Activated naive CD8-positive, alpha-beta T cell (primary cell): ENCODE data around the gene DCANP1.
A peak's percentile ranks its signal among the peaks of the same experiment; 100 is the strongest.

ENCODE experiments used
- H3K27ac Mint-ChIP-seq: one replicate; pipeline ENCODE4 v1.8.0; 2021; ENCODE audit warnings: mixed read lengths
- H3K27me3 Mint-ChIP-seq: one replicate; pipeline ENCODE4 v1.8.0; 2021; ENCODE audit warnings: mixed read lengths
- H3K36me3 Mint-ChIP-seq: one replicate; pipeline ENCODE4 v1.8.0; 2021; ENCODE audit warnings: mixed read lengths
- H3K4me1 Mint-ChIP-seq: one replicate; pipeline ENCODE4 v1.8.0; 2021; ENCODE audit warnings: low read depth, mixed read lengths
- H3K4me3 Mint-ChIP-seq: one replicate; pipeline ENCODE4 v1.8.0; 2021; ENCODE audit warnings: mild to moderate bottlenecking, mixed read lengths
- H3K9me3 Mint-ChIP-seq: one replicate; pipeline ENCODE4 v1.8.0; 2021; ENCODE audit warnings: low read depth, mixed read lengths

The DCANP1 gene

DNA sequence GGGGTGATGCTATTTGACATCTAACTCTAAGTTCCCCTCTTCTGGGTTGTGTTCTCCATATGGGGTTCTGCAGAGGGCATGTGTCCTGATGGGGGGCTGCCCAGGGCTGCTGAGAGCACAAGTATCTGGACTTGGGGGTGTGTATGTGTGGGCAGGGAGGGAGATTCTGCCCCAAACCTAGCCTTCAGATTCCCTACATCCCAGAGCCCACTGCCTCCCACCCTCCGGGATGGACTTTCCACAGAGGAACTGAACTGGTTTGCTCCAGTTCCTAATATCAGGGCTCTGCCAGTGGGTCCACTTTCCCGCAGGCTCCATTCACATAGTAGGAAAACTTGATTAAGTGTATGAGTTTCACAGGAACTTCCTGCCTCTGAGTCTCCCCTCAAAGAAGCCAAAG, 21.4 kb upstream of the DCANP1 start:
- H3K36me3 Mint-ChIP-seq = no peaks in the 10 kb centered on the region
- no peak overlapping the region for H3K27ac Mint-ChIP-seq
- H3K4me1 Mint-ChIP-seq = peaks cover 8% of the 10 kb centered on the region
- H3K4me3 Mint-ChIP-seq = no peak overlapping the region
- H3K9me3 Mint-ChIP-seq = no peaks in the 10 kb centered on the region
- peaks cover 16% of the 10 kb centered on the region for H3K27me3 Mint-ChIP-seq

- Mint-ChIP-seq H3K27me3 (peaks cover 16% of the 10 kb centered on the region), H3K4me1 (peaks cover 8% of the 10 kb centered on the region), H3K4me3 (no peak overlapping the region), H3K27ac (no peak overlapping the region), H3K9me3 (no peaks in the 10 kb centered on the region), H3K36me3 (no peaks in the 10 kb centered on the region)
These were observed 20.8 kb upstream of the DCANP1 start for GRCh38 chr5:135467871-135468485.

DNA sequence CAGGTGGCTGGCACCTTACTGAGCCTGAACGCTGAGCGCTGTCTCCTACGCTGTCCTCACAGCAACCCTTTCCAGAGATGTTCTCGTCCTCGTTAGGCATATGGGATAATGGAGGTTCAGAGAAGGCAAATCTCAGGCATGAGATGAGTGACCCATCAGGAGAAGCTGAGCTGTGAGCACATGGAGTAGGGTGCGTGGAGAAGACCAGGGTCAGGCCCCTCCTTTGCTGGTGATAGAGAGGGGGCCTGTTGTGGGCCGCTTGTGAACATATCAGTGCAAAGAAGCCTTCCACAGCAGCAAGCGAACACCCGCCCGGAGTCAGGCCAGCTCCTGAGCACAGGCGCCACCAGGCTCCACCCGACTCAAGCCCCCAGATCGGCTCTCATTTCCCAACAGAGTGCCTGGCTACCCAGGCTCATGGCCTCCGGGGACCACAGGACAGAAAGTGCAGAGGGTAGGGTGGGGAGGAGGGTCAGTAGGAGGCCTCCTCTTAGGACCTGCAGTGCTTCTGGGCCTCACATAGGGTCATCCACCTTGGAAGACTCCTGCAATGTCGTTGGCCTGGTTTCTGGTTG, 20.0 kb upstream of the DCANP1 start:
- peaks cover 12% of the 10 kb centered on the region for H3K4me1 Mint-ChIP-seq
- no peaks in the 10 kb centered on the region for H3K9me3 Mint-ChIP-seq
- H3K27me3 Mint-ChIP-seq = peaks cover 16% of the 10 kb centered on the region
- no peak overlapping the region for H3K27ac Mint-ChIP-seq
- H3K4me3 Mint-ChIP-seq = no peak overlapping the region
- H3K36me3 Mint-ChIP-seq = no peaks in the 10 kb centered on the region

DNA sequence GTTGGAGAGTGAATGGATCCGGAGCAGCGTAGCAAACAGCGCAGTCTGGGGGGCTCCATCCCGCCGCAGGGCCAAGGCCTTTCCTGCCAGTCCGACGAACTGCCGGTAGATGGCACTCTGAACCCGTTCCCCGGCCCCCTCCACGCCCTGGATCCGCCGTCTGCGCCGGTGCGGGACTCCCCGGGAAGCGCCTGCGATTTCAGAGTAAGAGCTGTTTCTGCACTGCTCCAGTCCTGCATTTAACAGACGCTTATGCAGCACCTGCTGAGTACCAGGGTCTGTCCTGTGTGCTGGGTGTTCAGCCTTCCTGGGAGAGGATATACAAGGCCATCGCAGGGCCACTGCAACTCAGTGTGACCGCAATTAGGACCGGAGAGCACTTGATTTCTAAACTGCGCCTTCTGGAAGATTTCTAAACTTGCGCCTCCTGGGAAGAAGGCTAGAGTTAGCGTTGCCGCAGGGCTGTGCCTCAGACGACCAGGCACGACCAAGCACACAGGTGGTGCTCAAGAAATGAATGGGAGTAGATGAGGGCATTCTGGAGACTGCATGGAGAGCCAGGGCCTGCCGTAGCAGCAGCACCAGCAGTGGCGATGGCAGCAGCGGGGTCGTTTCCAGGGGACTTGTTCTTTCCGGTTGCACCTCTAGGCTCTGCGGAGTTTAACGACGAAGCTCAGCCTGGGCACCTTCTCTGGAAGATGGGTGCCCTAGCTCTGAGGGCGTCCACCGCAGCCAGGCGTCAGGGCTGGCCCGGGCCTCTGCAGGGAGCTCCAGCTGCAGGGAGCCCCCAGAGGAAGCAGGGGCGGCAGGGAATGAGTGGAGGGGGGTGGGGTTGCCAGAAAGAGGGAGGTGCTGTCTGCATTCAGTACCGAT, 19.3 kb upstream of the DCANP1 start:
- Mint-ChIP-seq H3K4me1 (peaks cover 12% of the 10 kb centered on the region), H3K36me3 (no peaks in the 10 kb centered on the region), H3K27ac (no peak overlapping the region), H3K27me3 (peaks cover 16% of the 10 kb centered on the region), H3K4me3 (peak overlapping the region; percentile 84), H3K9me3 (no peaks in the 10 kb centered on the region)

GRCh38 chr5:135465391-135466122, 18.4 kb upstream of the DCANP1 start:
- Mint-ChIP-seq H3K27ac (no peak overlapping the region), H3K9me3 (no peaks in the 10 kb centered on the region), H3K4me1 (peaks cover 12% of the 10 kb centered on the region), H3K36me3 (no peaks in the 10 kb centered on the region), H3K27me3 (peaks cover 13% of the 10 kb centered on the region), H3K4me3 (no peak overlapping the region)

GRCh38 chr5:135462304-135462703, 15.2 kb upstream of the DCANP1 start:
- no peaks in the 10 kb centered on the region for H3K9me3 Mint-ChIP-seq
- H3K4me1 Mint-ChIP-seq = peaks cover 12% of the 10 kb centered on the region
- H3K27ac Mint-ChIP-seq = no peak overlapping the region
- no peaks in the 10 kb centered on the region for H3K36me3 Mint-ChIP-seq
- no peak overlapping the region for H3K4me3 Mint-ChIP-seq
- peaks cover 3% of the 10 kb centered on the region for H3K27me3 Mint-ChIP-seq

- H3K27ac Mint-ChIP-seq = no peak overlapping the region
- H3K4me3 Mint-ChIP-seq = no peak overlapping the region
- H3K36me3 Mint-ChIP-seq = no peaks in the 10 kb centered on the region
- H3K27me3 Mint-ChIP-seq = peaks cover 3% of the 10 kb centered on the region
- no peaks in the 10 kb centered on the region for H3K9me3 Mint-ChIP-seq
- H3K4me1 Mint-ChIP-seq = peaks cover 12% of the 10 kb centered on the region
These were observed 14.5 kb upstream of the DCANP1 start for GRCh38 chr5:135461481-135462151.

- Mint-ChIP-seq H3K27ac (no peak overlapping the region), H3K4me3 (no peak overlapping the region), H3K4me1 (peaks cover 6% of the 10 kb centered on the region), H3K36me3 (no peaks in the 10 kb centered on the region), H3K9me3 (no peaks in the 10 kb centered on the region), H3K27me3 (peaks cover 3% of the 10 kb centered on the region)
These were observed 13.3 kb upstream of the DCANP1 start for GRCh38 chr5:135460246-135461033.

DNA sequence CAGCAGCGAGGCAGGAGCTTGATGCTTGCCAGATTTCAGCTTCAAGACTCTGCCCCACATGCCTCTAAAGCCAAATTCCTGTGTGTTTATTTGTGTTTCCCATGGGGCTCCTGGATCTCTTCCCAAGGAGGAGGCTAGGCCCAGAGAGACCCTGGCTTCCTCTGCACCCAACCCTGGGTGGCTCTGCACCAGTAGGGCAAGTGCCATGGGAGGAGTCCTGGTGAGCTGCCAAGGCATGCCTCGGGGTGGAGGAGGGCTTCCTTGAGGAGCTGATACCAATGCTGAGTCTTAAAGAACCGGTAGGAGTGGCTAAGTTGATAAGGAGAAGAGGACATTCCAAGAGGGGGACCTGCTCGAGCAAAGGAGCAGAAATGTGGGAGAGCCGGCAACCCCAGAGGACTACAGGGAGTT, 11.8 kb upstream of the DCANP1 start:
- Mint-ChIP-seq H3K9me3 (no peaks in the 10 kb centered on the region), H3K4me1 (peaks cover 5% of the 10 kb centered on the region), H3K36me3 (no peaks in the 10 kb centered on the region), H3K27ac (no peak overlapping the region), H3K4me3 (no peak overlapping the region), H3K27me3 (peaks cover 1% of the 10 kb centered on the region)

GRCh38 chr5:135458356-135458755, 11.2 kb upstream of the DCANP1 start:
- no peaks in the 10 kb centered on the region for H3K9me3 Mint-ChIP-seq
- H3K4me3 Mint-ChIP-seq = no peak overlapping the region
- no peak overlapping the region for H3K27ac Mint-ChIP-seq
- peaks cover 5% of the 10 kb centered on the region for H3K4me1 Mint-ChIP-seq
- H3K27me3 Mint-ChIP-seq = peaks cover 1% of the 10 kb centered on the region
- no peaks in the 10 kb centered on the region for H3K36me3 Mint-ChIP-seq

DNA sequence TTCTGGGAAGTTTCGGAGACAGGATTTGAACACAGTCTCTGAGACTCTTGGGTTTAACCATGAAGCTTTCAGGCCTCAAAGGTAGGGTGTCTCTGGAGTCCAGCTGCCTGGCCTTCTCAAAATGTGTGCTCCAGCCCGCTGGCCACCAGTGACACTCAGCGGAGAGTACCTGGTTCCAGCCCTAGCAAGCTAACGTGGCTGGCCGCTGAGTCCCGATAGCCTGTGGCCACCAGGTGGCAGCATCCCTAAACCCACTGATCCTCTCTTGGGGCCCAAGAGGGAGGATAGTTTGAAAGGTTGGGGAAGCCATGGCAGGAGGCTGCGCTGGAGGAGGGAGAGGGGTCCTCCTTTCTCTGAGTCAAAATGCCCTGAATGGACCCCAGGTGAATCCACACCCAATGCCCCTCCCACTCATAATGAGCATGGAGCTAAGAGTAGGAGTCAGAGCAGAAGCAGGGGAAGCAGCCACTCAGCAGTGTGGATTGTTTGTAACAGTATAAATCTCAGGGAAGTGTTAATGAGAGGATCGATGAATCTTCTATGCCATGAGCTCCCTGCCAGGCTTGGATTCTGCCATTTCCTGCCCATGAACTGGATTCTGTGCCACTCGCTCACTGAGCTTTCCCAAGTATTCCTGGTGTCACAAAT, 10.4 kb upstream of the DCANP1 start:
- no peaks in the 10 kb centered on the region for H3K36me3 Mint-ChIP-seq
- H3K9me3 Mint-ChIP-seq = no peaks in the 10 kb centered on the region
- H3K4me3 Mint-ChIP-seq = no peak overlapping the region
- no peak overlapping the region for H3K27ac Mint-ChIP-seq
- H3K4me1 Mint-ChIP-seq = peaks cover 4% of the 10 kb centered on the region
- peaks cover 1% of the 10 kb centered on the region for H3K27me3 Mint-ChIP-seq

DNA sequence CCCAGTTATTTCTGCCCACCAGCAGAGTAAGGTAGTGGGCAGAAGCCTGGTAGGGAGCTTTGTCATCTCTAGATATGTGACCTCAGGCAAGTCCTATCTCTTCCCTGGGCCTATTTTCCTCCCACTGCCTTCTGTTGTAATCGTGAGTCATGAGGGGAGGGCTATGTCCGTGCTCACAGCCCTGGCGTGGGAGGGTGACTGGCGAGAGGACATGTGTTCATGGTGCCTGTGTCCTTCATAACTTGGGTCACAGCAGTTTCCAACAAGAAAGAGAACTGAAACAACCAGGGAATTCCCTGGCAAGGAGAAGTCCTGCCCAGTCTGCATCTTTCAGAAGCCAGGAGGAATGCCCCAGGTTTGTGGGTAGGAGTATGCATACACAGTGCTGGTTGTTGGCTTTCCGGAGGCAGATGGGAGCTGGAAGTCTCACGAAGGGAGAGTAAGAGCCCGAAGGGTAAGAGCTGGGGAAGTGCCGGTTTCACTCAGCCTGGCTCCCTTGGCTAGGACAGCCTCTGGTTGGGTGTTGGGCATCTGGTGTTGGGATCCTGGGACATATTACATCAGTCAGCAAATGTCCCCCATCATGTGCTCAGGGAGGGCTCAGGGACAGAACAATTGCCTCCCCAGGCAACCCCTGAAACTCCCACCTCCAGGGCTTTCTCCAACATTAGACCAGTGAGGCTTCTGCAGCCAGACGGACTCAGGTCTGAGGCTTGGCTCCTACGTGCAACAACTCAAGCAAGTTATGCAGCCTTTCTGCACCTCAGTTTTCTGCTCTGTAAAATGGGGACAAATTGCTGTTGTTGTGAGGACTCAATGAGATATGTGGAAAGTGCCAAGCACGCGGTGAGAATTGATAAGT, 9.3 kb upstream of the DCANP1 start:
- H3K36me3 Mint-ChIP-seq = no peaks in the 10 kb centered on the region
- peaks cover 1% of the 10 kb centered on the region for H3K27me3 Mint-ChIP-seq
- H3K9me3 Mint-ChIP-seq = no peaks in the 10 kb centered on the region
- H3K27ac Mint-ChIP-seq = no peak overlapping the region
- H3K4me1 Mint-ChIP-seq = no peaks in the 10 kb centered on the region
- H3K4me3 Mint-ChIP-seq = no peak overlapping the region

DNA sequence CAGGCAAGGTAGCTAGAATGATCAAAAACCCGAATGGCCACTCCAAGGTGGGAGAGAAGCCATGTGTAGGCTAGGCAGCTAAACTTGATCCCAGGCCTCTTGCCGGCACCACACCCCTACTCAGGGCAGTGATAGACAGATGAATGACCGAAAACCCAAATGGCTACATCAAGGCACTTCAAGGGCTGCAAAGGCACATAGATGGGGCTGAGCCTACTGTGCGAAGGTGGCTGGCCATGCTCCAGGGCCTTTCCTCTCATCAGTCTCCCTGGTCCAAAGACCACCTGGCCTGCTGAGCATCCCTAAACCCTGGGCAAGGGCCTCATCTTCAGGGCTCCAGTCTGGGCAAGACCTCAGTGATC, 8.7 kb upstream of the DCANP1 start:
- no peak overlapping the region for H3K27ac Mint-ChIP-seq
- no peaks in the 10 kb centered on the region for H3K9me3 Mint-ChIP-seq
- no peaks in the 10 kb centered on the region for H3K4me1 Mint-ChIP-seq
- no peak overlapping the region for H3K4me3 Mint-ChIP-seq
- H3K27me3 Mint-ChIP-seq = peaks cover 1% of the 10 kb centered on the region
- no peaks in the 10 kb centered on the region for H3K36me3 Mint-ChIP-seq
